K562 (cell line): Measurements from ENCODE around the gene FBXO44.

ENCODE experiments used
- CTCF ChIP-seq, 3 experiments: IDR thresholded peaks in 2 of 3; conservative IDR thresholded peaks in 1 of 3; 2 replicates each; pipeline ENCODE4 v1.5.1; 2011 to 2012; ENCODE audit warnings: low read length in 3 of 3, mild to moderate bottlenecking in 3 of 3, control low read depth in 2 of 3, improper control_type of control experiment in 1 of 3, inconsistent platforms in 1 of 3, low read depth in 1 of 3, mixed read lengths in 1 of 3, moderate library complexity in 1 of 3; ENCODE audit not compliant: insufficient read depth in 2 of 3
- NFATC3 ChIP-seq: fragments of 450-650 bp; IDR thresholded peaks from 2 replicates; pipeline ENCODE4 v1.6.1; 2017; ENCODE audit warnings: mild to moderate bottlenecking
- RNF2 ChIP-seq: sonication (generic); IDR thresholded peaks from 2 replicates; pipeline ENCODE4 v1.6.1; 2016
- TF ChIP-seq, protein P1 (sequence below): fragments of 450-650 bp; formaldehyde crosslinking; IDR thresholded peaks from 2 replicates; pipeline ENCODE4 v1.4.0; 2022; ENCODE audit warnings: missing genetic modification characterization

- TF ChIP-seq, protein P1, sequence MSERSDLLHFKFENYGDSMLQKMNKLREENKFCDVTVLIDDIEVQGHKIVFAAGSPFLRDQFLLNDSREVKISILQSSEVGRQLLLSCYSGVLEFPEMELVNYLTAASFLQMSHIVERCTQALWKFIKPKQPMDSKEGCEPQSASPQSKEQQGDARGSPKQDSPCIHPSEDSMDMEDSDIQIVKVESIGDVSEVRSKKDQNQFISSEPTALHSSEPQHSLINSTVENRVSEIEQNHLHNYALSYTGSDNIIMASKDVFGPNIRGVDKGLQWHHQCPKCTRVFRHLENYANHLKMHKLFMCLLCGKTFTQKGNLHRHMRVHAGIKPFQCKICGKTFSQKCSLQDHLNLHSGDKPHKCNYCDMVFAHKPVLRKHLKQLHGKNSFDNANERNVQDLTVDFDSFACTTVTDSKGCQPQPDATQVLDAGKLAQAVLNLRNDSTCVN (CRISPR knock-in tag) = no peak
- TF ChIP-seq NFATC3 (no peak), RNF2 (no peak), CTCF (IDR thresholded peaks at IDR 0.05 in 2 of 3, conservative IDR thresholded peaks at IDR 0.05 in 1 of 3; ENCODE audit: insufficient read depth in 2 of 3, low read depth in 1 of 3, low read length in 3 of 3) (no peak)
Observed at GRCh38 chr1:11691302-11691914, 36.7 kb downstream of the FBXO44 start, which contains the start of gene DRAXIN.
